ENCODE data around the gene PLCG2. TPM values are rescaled to one million over a fixed set of nuclear protein-coding genes. Genes with fewer than 3 reads are reported as not detected.

The PLCG2 gene
- total RNA-seq, 2 experiments from 2014 or later, result 196 to 485 TPM

GRCh38 chr16:81868057-81868748, 89.1 kb downstream of the PLCG2 start:
- CTCF ChIA-PET (ENCODE audit: unreplicated experiment), result interaction anchor here (1.0 kb wide), 1 partner anchor 23 kb away, joined by 3 read pairs; no protein-coding TSS in a partner anchor
- no peak for DNase-seq (ENCODE audit: low spot score)

GRCh38 chr16:81869326-81869725, 90.2 kb downstream of the PLCG2 start:
- CTCF ChIA-PET (ENCODE audit: unreplicated experiment), result no interaction called here

More at GRCh38 chr16:81868057-81868748, 89.1 kb downstream of the PLCG2 start:
- Histone ChIP-seq H3K4me3 (ENCODE audit: low read depth, low read length, poor library complexity, severe bottlenecking) (no peak overlapping the region), H3K36me3 (ENCODE audit: insufficient read depth, low read length) (peaks cover 84% of the 10 kb centered on the region), H2AFZ (ENCODE audit: low read length) (no peak overlapping the region), H3K9me2 (ENCODE audit: insufficient read depth, low read length) (no peaks in the 10 kb centered on the region), H3K4me1 (ENCODE audit: insufficient read depth, low read length, poor library complexity, severe bottlenecking) (peaks cover 67% of the 10 kb centered on the region), H3K4me2 (ENCODE audit: low read length) (no peak overlapping the region), H3K27ac (ENCODE audit: low read depth, low read length, poor library complexity, severe bottlenecking) (no peak overlapping the region), H3K79me2 (ENCODE audit: insufficient read depth, low read depth, low read length) (peaks cover 41% of the 10 kb centered on the region), H3K9me3 (ENCODE audit: low read length) (no peaks in the 10 kb centered on the region), H4K20me1 (ENCODE audit: insufficient read depth, low read length) (peaks cover 6% of the 10 kb centered on the region; the same call in 1 of the 2 replicates)
- intact Hi-C loops (cut with micrococcal nuclease; ENCODE audit: unreplicated experiment), result no loop called here
- TF ChIP-seq CTCF (conservative IDR thresholded peaks at IDR 0.05; ENCODE audit: low read length) (no peak), EZH2phosphoT487 (IDR thresholded peaks at IDR 0.05; ENCODE audit: borderline replicate concordance, low read depth, low read length) (no peak)
- POLR2A ChIA-PET, result no interaction called here
- BruUV-seq (replicated peaks), result no TSS peak

More at GRCh38 chr16:81869326-81869725, 90.2 kb downstream of the PLCG2 start:
- Histone ChIP-seq H3K36me3 (ENCODE audit: insufficient read depth, low read length) (peaks cover 90% of the 10 kb centered on the region), H3K4me3 (ENCODE audit: low read depth, low read length, poor library complexity, severe bottlenecking) (no peak overlapping the region), H3K27ac (ENCODE audit: low read depth, low read length, poor library complexity, severe bottlenecking) (no peak overlapping the region), H2AFZ (ENCODE audit: low read length) (no peak overlapping the region), H3K9me2 (ENCODE audit: insufficient read depth, low read length) (no peaks in the 10 kb centered on the region), H3K79me2 (ENCODE audit: insufficient read depth, low read depth, low read length) (peaks cover 49% of the 10 kb centered on the region), H3K9me3 (ENCODE audit: low read length) (no peaks in the 10 kb centered on the region), H3K4me2 (ENCODE audit: low read length) (no peak overlapping the region), H3K4me1 (ENCODE audit: insufficient read depth, low read length, poor library complexity, severe bottlenecking) (peaks cover 67% of the 10 kb centered on the region), H4K20me1 (ENCODE audit: insufficient read depth, low read length) (peaks cover 3% of the 10 kb centered on the region; the same call in 1 of the 2 replicates)
- intact Hi-C loops (cut with micrococcal nuclease; ENCODE audit: unreplicated experiment), result no loop called here
- POLR2A ChIA-PET, result interaction anchor here (1.2 to 1.4 kb wide), 2 partner anchors 13 to 43 kb away, joined by 3 to 4 read pairs; no protein-coding TSS in a partner anchor
- DNase-seq (ENCODE audit: low spot score), result no peak
- BruUV-seq (replicated peaks), result no TSS peak
- TF ChIP-seq EZH2phosphoT487 (IDR thresholded peaks at IDR 0.05; ENCODE audit: borderline replicate concordance, low read depth, low read length) (no peak), CTCF (conservative IDR thresholded peaks at IDR 0.05; ENCODE audit: low read length) (no peak)

Measured in OCI-LY7 (cell line).